ENCODE data around the gene FPGT.

DNA sequence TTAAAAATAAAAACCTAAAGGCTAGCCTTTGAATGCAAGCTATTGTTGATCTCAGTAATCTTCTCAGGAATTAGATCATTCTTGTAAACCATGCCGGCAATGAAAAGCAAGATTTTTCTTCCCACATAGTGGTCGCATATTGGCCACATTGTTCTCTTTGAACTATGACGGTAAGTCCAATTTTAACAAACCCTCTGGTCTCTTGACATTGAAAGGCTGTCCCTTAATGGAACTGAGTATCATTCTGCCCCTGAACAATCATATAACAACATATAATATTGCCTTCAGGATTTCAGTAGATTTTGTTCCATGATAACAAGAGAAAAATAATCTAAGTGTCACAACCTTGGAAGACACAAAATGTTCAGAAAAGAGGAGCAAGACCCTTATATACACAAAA lies 38.4 kb downstream of the FPGT start:
- TF ChIP-seq POLR2A (IDR thresholded peaks at IDR 0.05; ENCODE audit: low read depth, low read length) (no peak), POLR2AphosphoS5 (IDR thresholded peaks at IDR 0.05; ENCODE audit: low read depth, low read length) (no peak), TAF1 (IDR thresholded peaks at IDR 0.05; ENCODE audit: borderline replicate concordance, low read depth, low read length) (no peak)
